ENCODE data around the gene KLHDC10.
"Not testable (repeated sequence)": the region's sequence is repeated elsewhere in the genome, so short reads cannot be mapped to it uniquely, and the experiment has no call there.

KLHDC10 gene

DNA sequence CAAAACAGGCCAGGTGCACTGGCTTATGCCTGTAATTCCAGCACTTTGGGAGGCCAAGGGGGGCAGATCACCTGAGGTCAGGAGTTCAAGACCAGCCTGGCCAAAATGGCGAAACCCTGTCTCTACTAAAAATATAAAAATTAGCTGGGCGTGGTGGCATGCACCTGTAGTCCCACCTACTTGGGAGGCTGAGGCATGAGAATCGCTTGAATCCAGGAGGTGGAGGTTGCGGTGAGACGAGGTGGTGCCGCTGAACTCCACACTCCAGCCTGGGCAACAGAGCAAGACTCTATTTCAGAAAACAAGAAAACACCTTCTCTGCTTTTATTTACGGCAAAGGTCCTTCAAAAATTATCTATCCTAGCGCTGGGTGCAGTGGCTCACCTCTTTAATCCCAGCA, 15.1 kb upstream of the KLHDC10 start:
- no CpG with 5 or more reads among the region's 8 CpGs for WGBS (ENCODE audit: extremely low coverage, insufficient coverage, low lambda C conversion rate)
- DNase-seq; H3K4ac ChIP-seq (ENCODE audit: low read depth, low read length): not testable (repeated sequence)

DNA sequence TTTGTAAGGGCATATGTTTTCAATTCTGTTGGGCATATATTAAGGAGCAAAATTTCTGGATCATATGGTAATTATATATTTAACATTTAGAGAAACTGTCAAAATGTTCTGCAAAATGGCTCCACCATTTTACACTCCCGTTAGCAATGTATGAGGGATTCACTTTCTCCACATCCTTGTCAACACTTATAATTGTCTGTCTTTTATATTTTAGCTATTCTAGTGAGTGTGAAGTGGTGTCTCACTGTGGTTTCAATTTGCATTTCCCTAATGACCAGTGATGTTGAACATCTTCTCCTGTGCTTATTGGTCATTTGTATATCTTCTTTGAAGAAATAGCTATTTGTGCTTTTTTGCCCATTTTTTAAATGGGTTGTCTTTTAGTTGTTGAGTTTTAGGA, 8.1 kb upstream of the KLHDC10 start:
- Histone ChIP-seq H2BK5ac (ENCODE audit: low read length) (no peak overlapping the region), H3K36me3 (ENCODE audit: control insufficient read depth, insufficient read depth, low read length) (no peaks in the 10 kb centered on the region)

More for the DNA sequence above, 15.1 kb upstream of the KLHDC10 start:
- not testable (repeated sequence) for H3K36me3 ChIP-seq (ENCODE audit: control insufficient read depth, insufficient read depth, low read length); H4K8ac ChIP-seq (ENCODE audit: low read depth, low read length); H3K23ac ChIP-seq (ENCODE audit: low read length); H3K79me1 ChIP-seq (ENCODE audit: low read length); H2BK15ac ChIP-seq (replicated peaks; ENCODE audit: low read depth); H3K9ac ChIP-seq (ENCODE audit: low read length); H3K56ac ChIP-seq (ENCODE audit: low read length); H2AK5ac ChIP-seq (ENCODE audit: low read length); H2BK120ac ChIP-seq (ENCODE audit: low read depth, low read length); H3K4me3 ChIP-seq (ENCODE audit: low read length); H2BK5ac ChIP-seq (ENCODE audit: low read length); H3K27ac ChIP-seq (ENCODE audit: low read depth, low read length); H3K4me2 ChIP-seq (ENCODE audit: low read length); H3K79me2 ChIP-seq (ENCODE audit: control insufficient read depth, insufficient read depth, low read length); H3K18ac ChIP-seq (ENCODE audit: low read length); H4K5ac ChIP-seq (ENCODE audit: low read length); H3K27me3 ChIP-seq (ENCODE audit: insufficient read depth, low read length, poor library complexity); H3K4me1 ChIP-seq (ENCODE audit: control insufficient read depth, low read depth, low read length)

DNA sequence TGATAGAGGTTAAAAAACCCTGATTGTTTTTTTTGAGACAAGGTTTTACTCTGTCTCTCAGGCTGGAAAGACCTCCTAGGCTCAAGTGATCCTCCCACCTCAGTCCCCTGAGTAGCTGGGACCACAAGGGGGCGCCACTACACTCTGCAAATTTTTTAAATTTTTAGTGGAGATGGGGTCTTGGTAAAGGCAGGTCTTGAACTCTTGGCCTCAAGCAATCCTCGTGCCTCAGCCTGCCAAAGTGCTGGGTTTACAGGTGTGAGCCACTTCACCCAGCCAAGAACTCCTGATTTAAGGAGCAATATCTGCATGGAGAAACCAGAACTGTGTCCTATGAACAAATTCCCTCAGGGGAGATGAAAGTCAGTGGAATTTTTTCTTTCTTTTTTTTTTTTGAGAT, 7.3 kb upstream of the KLHDC10 start:
- H3K4me2 ChIP-seq (ENCODE audit: low read length), result no peak overlapping the region
- WGBS (ENCODE audit: extremely low coverage, insufficient coverage, low lambda C conversion rate), result no CpG with 5 or more reads among the region's 2 CpGs
- H3K18ac ChIP-seq (ENCODE audit: low read length), result no peak overlapping the region
- H4K8ac ChIP-seq (ENCODE audit: low read depth, low read length), result no peak overlapping the region
- H2BK5ac ChIP-seq (ENCODE audit: low read length), result no peak overlapping the region
- no peak overlapping the region for H2BK15ac ChIP-seq (replicated peaks; ENCODE audit: low read depth)
- no peaks in the 10 kb centered on the region for H3K4me1 ChIP-seq (ENCODE audit: control insufficient read depth, low read depth, low read length)
- H2AK5ac ChIP-seq (ENCODE audit: low read length), result no peak overlapping the region
- H3K36me3 ChIP-seq (ENCODE audit: control insufficient read depth, insufficient read depth, low read length), result no peaks in the 10 kb centered on the region
- no peak overlapping the region for H2BK120ac ChIP-seq (ENCODE audit: low read depth, low read length)
- H3K79me1 ChIP-seq (ENCODE audit: low read length), result no peaks in the 10 kb centered on the region
- no peak overlapping the region for H4K5ac ChIP-seq (ENCODE audit: low read length)
- H3K23ac ChIP-seq (ENCODE audit: low read length), result no peak overlapping the region
- no peak overlapping the region for H3K4ac ChIP-seq (ENCODE audit: low read depth, low read length)
- no peaks in the 10 kb centered on the region for H3K79me2 ChIP-seq (ENCODE audit: control insufficient read depth, insufficient read depth, low read length)
- DNase-seq, result peak; percentile 75
- no peak overlapping the region for H3K9ac ChIP-seq (ENCODE audit: low read length)
- H3K27ac ChIP-seq (ENCODE audit: low read depth, low read length), result no peak overlapping the region
- no peak overlapping the region for H3K4me3 ChIP-seq (ENCODE audit: low read length)
- no peak overlapping the region for H3K56ac ChIP-seq (ENCODE audit: low read length)
- H3K27me3 ChIP-seq (ENCODE audit: insufficient read depth, low read length, poor library complexity), result no peaks in the 10 kb centered on the region

More for the DNA sequence above, 8.1 kb upstream of the KLHDC10 start:
- no peak overlapping the region for H3K27ac ChIP-seq (ENCODE audit: low read depth, low read length)
- no CpG with 5 or more reads among the region's 1 CpG for WGBS (ENCODE audit: extremely low coverage, insufficient coverage, low lambda C conversion rate)
- no peak overlapping the region for H3K23ac ChIP-seq (ENCODE audit: low read length)
- H2AK5ac ChIP-seq (ENCODE audit: low read length), result no peak overlapping the region
- H3K4me3 ChIP-seq (ENCODE audit: low read length), result no peak overlapping the region
- DNase-seq, result no peak
- H3K79me1 ChIP-seq (ENCODE audit: low read length), result no peaks in the 10 kb centered on the region
- no peak overlapping the region for H3K4me2 ChIP-seq (ENCODE audit: low read length)
- H3K4ac ChIP-seq (ENCODE audit: low read depth, low read length), result no peak overlapping the region
- no peak overlapping the region for H2BK120ac ChIP-seq (ENCODE audit: low read depth, low read length)
- H3K56ac ChIP-seq (ENCODE audit: low read length), result no peak overlapping the region
- no peak overlapping the region for H4K5ac ChIP-seq (ENCODE audit: low read length)
- H3K79me2 ChIP-seq (ENCODE audit: control insufficient read depth, insufficient read depth, low read length), result no peaks in the 10 kb centered on the region
- no peaks in the 10 kb centered on the region for H3K4me1 ChIP-seq (ENCODE audit: control insufficient read depth, low read depth, low read length)
- no peak overlapping the region for H2BK15ac ChIP-seq (replicated peaks; ENCODE audit: low read depth)
- H3K18ac ChIP-seq (ENCODE audit: low read length), result no peak overlapping the region
- no peak overlapping the region for H4K8ac ChIP-seq (ENCODE audit: low read depth, low read length)
- H3K9ac ChIP-seq (ENCODE audit: low read length), result no peak overlapping the region
- H3K27me3 ChIP-seq (ENCODE audit: insufficient read depth, low read length, poor library complexity), result no peaks in the 10 kb centered on the region

DNA sequence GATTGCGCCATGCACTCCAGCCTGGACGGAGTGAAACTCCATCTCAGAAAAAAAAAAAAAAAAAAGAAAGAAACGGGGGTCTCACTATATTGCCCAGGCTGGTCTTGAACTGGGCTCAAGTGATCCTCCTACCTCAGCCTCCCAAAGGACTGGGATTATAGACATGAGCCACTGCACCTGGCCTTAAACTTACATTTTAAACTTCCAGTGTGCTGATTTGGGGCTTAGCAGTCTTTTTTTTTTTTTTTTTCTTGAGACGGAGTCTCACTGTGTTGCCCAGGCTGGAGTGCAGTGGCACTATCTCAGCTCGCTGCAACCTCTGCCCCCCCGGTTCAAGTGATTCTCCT, 5.8 kb upstream of the KLHDC10 start:
- H3K56ac ChIP-seq (ENCODE audit: low read length); H4K8ac ChIP-seq (ENCODE audit: low read depth, low read length); DNase-seq; H3K9ac ChIP-seq (ENCODE audit: low read length); H3K4me2 ChIP-seq (ENCODE audit: low read length); H3K27ac ChIP-seq (ENCODE audit: low read depth, low read length); H2BK5ac ChIP-seq (ENCODE audit: low read length); H2BK15ac ChIP-seq (replicated peaks; ENCODE audit: low read depth); H3K4me1 ChIP-seq (ENCODE audit: control insufficient read depth, low read depth, low read length); H3K4me3 ChIP-seq (ENCODE audit: low read length); H2BK120ac ChIP-seq (ENCODE audit: low read depth, low read length); H3K36me3 ChIP-seq (ENCODE audit: control insufficient read depth, insufficient read depth, low read length); H3K79me2 ChIP-seq (ENCODE audit: control insufficient read depth, insufficient read depth, low read length); H3K23ac ChIP-seq (ENCODE audit: low read length); H3K79me1 ChIP-seq (ENCODE audit: low read length); H3K27me3 ChIP-seq (ENCODE audit: insufficient read depth, low read length, poor library complexity); H3K18ac ChIP-seq (ENCODE audit: low read length); H3K4ac ChIP-seq (ENCODE audit: low read depth, low read length); H2AK5ac ChIP-seq (ENCODE audit: low read length); H4K5ac ChIP-seq (ENCODE audit: low read length): not testable (repeated sequence)
- WGBS (ENCODE audit: extremely low coverage, insufficient coverage, low lambda C conversion rate), result no CpG with 5 or more reads among the region's 6 CpGs

DNA sequence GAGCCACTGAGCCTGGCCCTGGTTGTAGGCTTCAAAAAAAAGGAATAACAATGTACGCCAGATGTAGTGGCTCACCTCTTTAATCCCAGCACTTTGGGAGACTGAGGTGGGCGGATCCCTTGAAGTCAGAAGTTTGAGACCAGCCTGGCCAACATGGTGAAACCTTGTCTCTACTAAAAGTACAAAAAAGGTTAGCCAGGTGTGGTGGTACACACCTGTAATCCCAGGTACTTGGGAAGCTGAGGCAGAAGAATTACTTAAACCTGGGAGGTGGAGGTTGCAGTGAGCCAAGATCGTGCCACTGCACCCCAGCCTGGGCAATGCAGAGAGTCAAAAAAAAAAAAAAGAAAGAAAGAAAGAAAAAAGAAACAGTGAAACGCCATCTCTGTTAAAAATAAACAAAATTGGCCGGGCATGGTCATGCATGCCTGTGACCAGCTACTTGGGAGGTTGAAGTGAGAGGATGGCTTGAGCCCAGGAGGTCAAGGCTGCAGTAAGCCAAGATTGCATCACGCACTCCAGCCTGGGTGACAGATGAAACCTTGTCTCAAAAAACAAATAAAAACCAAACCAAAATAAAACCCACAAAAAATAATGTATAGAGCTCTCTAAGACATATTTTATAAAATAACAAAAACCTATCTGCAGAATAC, 4.7 kb upstream of the KLHDC10 start:
- no peaks in the 10 kb centered on the region for H3K79me1 ChIP-seq (ENCODE audit: low read length)

More for the DNA sequence above, 4.7 kb upstream of the KLHDC10 start:
- Histone ChIP-seq H2BK15ac (replicated peaks; ENCODE audit: low read depth) (no peak overlapping the region), H3K18ac (ENCODE audit: low read length) (no peak overlapping the region), H3K4me3 (ENCODE audit: low read length) (no peak overlapping the region), H3K4ac (ENCODE audit: low read depth, low read length) (no peak overlapping the region), H3K36me3 (ENCODE audit: control insufficient read depth, insufficient read depth, low read length) (no peaks in the 10 kb centered on the region), H2BK120ac (ENCODE audit: low read depth, low read length) (no peak overlapping the region), H3K79me2 (ENCODE audit: control insufficient read depth, insufficient read depth, low read length) (no peaks in the 10 kb centered on the region), H4K8ac (ENCODE audit: low read depth, low read length) (no peak overlapping the region), H3K4me2 (ENCODE audit: low read length) (no peak overlapping the region), H4K5ac (ENCODE audit: low read length) (no peak overlapping the region), H2BK5ac (ENCODE audit: low read length) (no peak overlapping the region), H2AK5ac (ENCODE audit: low read length) (no peak overlapping the region), H3K9ac (ENCODE audit: low read length) (no peak overlapping the region), H3K4me1 (ENCODE audit: control insufficient read depth, low read depth, low read length) (no peaks in the 10 kb centered on the region), H3K23ac (ENCODE audit: low read length) (no peak overlapping the region), H3K27me3 (ENCODE audit: insufficient read depth, low read length, poor library complexity) (no peaks in the 10 kb centered on the region), H3K27ac (ENCODE audit: low read depth, low read length) (no peak overlapping the region), H3K56ac (ENCODE audit: low read length) (no peak overlapping the region)
- WGBS (ENCODE audit: extremely low coverage, insufficient coverage, low lambda C conversion rate), result no CpG with 5 or more reads among the region's 6 CpGs
- no peak for DNase-seq
